HEK293T (cell line): ENCODE measurements around the gene RANBP3.

Experiments
- BHLHE40 ChIP-seq: fragments of 450-650 bp; IDR thresholded peaks from 2 replicates; pipeline ENCODE4 v1.6.1; 2016; ENCODE audit warnings: mild to moderate bottlenecking, moderate library complexity, borderline replicate concordance
- FOXK2 ChIP-seq: fragments of 450-650 bp; IDR thresholded peaks from 2 replicates; pipeline ENCODE4 v1.6.1; 2016; ENCODE audit warnings: mild to moderate bottlenecking
- FOXM1 ChIP-seq: fragments of 450-650 bp; IDR thresholded peaks from 2 replicates; pipeline ENCODE4 v1.6.1; 2017; ENCODE audit warnings: mild to moderate bottlenecking, borderline replicate concordance
- HDGF ChIP-seq: fragments of 450-650 bp; IDR thresholded peaks from 2 replicates; pipeline ENCODE4 v1.6.1; 2017; ENCODE audit warnings: antibody characterized with exemption, borderline replicate concordance
- L3MBTL2 ChIP-seq: fragments of 450-650 bp; conservative IDR thresholded peaks from 2 replicates; pipeline ENCODE4 v1.6.1; 2016; ENCODE audit warnings: mild to moderate bottlenecking
- SP1 ChIP-seq: fragments of 450-650 bp; IDR thresholded peaks from 2 replicates; pipeline ENCODE4 v1.6.1; 2017

DNA sequence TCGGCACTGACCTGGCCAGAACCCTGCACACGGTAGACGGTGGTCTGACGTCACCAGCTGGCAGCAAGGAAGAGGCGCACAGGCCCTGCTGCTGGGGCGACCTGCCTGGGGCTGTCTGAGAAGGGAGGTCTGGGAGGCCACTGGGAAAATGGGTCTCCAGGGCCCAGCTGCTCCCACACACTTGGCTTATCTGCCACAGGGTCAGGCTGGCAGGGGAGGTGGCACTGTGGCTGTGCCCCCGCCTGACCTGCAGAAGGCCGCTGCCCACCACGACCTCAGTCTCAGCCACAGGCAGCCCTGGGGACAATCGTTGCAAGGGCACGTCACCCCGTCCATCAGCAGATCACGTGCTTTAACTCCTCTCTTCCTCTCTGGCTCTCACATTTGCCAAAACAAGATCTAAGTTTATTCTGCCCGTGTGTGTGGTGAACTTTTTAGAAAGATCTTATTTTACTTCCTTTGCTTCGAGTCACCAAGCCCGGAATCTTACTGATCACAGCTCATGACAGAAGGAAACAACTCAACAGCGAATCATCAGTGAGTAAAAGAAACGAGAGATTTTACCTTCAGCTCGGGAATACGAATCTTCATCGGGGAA lies 45.2 kb upstream of the RANBP3 start:
- TF ChIP-seq FOXK2 (no peak), SP1 (no peak), BHLHE40 (no peak), L3MBTL2 (no peak), FOXM1 (no peak), HDGF (no peak)
